Stimulated activated CD4-positive, alpha-beta T cell treated with anti-CD3 and anti-CD28 coated beads, TNF-alpha, amount 100 ng/mL, for 1 hour (primary cell): Measurements from ENCODE around the gene ADRA2A.

Experiments
- DNase-seq, 3 donors: peaks; one replicate each; pipeline ENCODE4 v3.0.0-alpha.2; 2020; ENCODE audit warnings: low read depth in 3 of 3, low spot score in 1 of 3

Gene ADRA2A

GRCh38 chr10:111109501-111110242 is 32.8 kb downstream of the ADRA2A start:
- no peak for DNase-seq

- no peak for DNase-seq
Observed at GRCh38 chr10:111110771-111111170, 33.9 kb downstream of the ADRA2A start.

- no peak for DNase-seq
Observed at GRCh38 chr10:111112333-111112732, 35.5 kb downstream of the ADRA2A start.

- DNase-seq, result no peak
Observed at GRCh38 chr10:111113238-111113960, 36.6 kb downstream of the ADRA2A start.

- no peak for DNase-seq
Observed at GRCh38 chr10:111113961-111114757, 37.3 kb downstream of the ADRA2A start.

GRCh38 chr10:111114758-111115500 is 38.1 kb downstream of the ADRA2A start:
- no peak for DNase-seq

GRCh38 chr10:111116211-111116610 is 39.4 kb downstream of the ADRA2A start:
- no peak for DNase-seq

GRCh38 chr10:111116762-111117445 is 40.1 kb downstream of the ADRA2A start:
- no peak for DNase-seq

GRCh38 chr10:111117528-111118277 is 40.9 kb downstream of the ADRA2A start:
- no peak for DNase-seq

- no peak for DNase-seq
Observed at GRCh38 chr10:111118758-111119157, 41.9 kb downstream of the ADRA2A start.

- DNase-seq, result no peak
Observed at GRCh38 chr10:111119637-111120036, 42.8 kb downstream of the ADRA2A start.

GRCh38 chr10:111122127-111122526 is 45.3 kb downstream of the ADRA2A start:
- DNase-seq, result no peak

- DNase-seq, result no peak
Observed at GRCh38 chr10:111123883-111124282, 47.1 kb downstream of the ADRA2A start.

- DNase-seq, result no peak
Observed at GRCh38 chr10:111125102-111125501, 48.3 kb downstream of the ADRA2A start.

GRCh38 chr10:111126077-111126476 is 49.2 kb downstream of the ADRA2A start:
- DNase-seq, result no peak

GRCh38 chr10:111127081-111127848 is 50.4 kb downstream of the ADRA2A start:
- DNase-seq, result no peak

GRCh38 chr10:111128331-111129180 is 51.7 kb downstream of the ADRA2A start:
- no peak for DNase-seq

GRCh38 chr10:111129363-111129762 is 52.5 kb downstream of the ADRA2A start:
- no peak for DNase-seq
